ENCODE results near the gene POLR2E. TPM values are rescaled to one million over a fixed set of nuclear protein-coding genes. Genes with fewer than 3 reads are reported as not detected.

Gene POLR2E
- total and polyA plus RNA-seq, 8 donors: 40.0 to 69.4 (median 61.3) TPM

DNA sequence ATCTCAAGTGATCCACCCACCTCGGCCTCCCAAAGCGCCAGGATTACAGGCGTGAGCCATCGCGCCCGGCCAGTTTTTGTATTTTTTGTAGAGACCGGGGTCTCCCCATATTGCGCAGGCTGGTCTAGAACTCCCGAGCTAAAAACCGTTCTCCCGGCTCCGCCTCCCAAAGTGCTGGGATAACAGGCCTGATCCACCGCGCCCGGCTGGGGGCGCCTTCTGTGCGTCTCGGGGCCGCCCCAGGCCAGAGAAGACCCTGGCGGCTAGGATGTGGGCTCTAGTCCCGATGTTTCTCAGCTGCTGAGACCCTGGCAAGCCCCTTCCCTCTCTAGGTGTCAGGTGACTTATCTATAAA lies 24.6 kb downstream of the POLR2E start:
- 10 to 17% methylated on average over 21 of the region's 21 CpGs for whole genome bisulfite sequencing, 2 donors
- DNase-seq: peak in 1 of 6 donors; percentile 52
- peaks cover 0 to 29% (median 2%) of the 10 kb centered on the region in 4 donors for H3K27me3 ChIP-seq
- H3K9me3 ChIP-seq: no peaks in the 10 kb centered on the region
- H3K4me3 ChIP-seq: no peak overlapping the region
- peaks cover 0 to 12% (median 9%) of the 10 kb centered on the region in 3 donors for H3K4me1 ChIP-seq
- no peak for TF ChIP-seq CTCF (IDR thresholded peaks at IDR 0.05)
- H3K27ac ChIP-seq: no peak overlapping the region
- ATAC-seq: no peak
- intact Hi-C loops (cut with DNase I): no loop called here
- no peaks in the 10 kb centered on the region for H3K36me3 ChIP-seq
- FAIRE-seq: no peak

DNA sequence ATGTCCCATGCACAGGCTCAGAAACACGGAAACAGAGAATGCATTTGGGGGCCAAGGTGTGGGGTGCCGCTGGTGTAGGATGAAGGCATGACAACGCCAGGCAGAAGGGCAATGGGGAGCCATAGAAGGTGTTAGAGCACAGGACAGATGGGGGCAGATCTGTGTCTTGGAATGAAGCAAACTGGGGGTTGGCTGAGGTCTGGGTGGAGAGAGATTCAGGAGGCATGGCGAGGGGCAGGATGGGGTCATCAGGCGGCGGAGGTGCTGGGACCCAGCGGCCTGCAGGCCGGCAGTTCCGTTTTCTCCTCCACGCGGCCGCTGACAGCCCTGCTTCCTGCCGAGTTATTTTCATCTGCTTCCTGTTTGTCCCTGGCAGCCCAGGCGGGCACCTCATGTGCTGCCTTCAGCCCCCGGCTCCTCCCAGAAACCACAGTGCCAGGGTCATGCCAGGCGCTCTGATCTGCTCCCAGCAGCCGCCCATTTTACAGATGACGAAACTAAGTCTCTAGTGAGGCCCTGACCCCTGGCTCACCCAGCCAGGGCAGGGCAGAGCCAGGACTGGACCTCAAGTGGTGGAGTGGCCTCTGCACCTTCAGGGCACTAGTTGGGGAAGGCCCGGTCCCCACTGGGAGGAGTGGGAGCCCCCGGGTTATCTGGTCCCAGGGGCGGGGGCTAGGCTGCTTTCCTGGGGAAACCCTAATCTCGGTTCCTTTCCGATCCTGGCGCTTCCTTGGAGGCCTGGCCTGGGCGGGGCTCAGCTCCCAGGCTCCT lies 26.0 kb downstream of the POLR2E start:
- no peak for FAIRE-seq
- H3K4me3 ChIP-seq: peak overlapping the region in 1 of 4 donors; percentile 55

DNA sequence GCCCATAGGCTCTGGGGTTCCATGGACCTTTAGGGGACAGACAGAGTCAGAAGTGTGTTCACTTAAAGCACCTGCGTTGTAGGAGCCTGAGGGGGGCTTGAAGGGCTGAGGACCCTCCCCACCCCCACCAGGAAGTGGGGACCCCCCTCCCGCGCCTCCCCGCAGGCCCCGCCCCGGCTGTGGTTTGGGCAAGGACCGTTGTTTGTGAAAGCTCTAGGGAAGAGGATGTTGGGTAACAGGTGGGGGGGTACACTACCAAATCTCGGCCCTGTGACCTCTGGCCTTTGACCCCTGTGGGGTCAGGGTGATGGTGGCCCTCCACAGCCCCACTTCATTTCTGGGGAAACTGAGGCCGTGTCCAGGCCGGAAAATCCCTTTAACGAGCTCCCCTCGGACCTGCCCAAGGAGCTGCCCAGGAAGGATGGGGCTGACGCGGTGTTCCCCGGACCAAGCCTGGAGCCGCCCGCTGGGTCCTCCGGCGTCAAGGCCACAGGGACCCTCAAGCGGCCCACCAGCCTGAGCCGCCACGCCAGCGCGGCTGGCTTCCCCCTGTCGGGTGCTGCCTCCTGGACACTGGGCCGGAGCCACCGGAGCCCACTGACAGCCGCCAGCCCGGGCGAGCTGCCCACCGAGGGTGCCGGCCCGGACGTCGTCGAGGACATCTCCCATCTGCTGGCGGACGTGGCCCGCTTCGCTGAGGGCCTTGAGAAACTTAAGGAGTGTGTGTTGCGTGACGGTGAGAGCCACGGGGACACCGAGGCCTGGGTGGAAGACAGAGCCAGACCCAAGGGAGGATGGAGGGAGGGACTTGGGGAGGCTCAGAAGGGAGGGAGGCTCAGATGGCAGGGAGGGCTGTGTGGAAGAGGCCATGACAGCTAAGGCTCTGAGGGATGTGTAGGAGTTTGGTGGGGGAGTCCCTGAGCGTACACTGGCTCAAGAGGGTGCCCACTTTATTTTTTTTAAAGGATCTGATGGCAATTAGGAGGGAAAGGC lies 26.9 kb downstream of the POLR2E start:
- H3K27me3 ChIP-seq: peaks cover 0 to 35% (median 2%) of the 10 kb centered on the region in 4 donors
- intact Hi-C loops (cut with DNase I): no loop called here
- FAIRE-seq: no peak

More for the DNA sequence above, 26.0 kb downstream of the POLR2E start:
- intact Hi-C loops (cut with DNase I): no loop called here
- 60 to 67% methylated on average over 19 to 25 of the region's 25 CpGs for WGBS, 2 donors
- H3K27me3 ChIP-seq: peaks cover 0 to 29% (median 2%) of the 10 kb centered on the region in 4 donors
- peaks cover 0 to 10% (median 9%) of the 10 kb centered on the region in 3 donors for H3K4me1 ChIP-seq
- ATAC-seq (peak in 3 of 4 donors; percentile 19 to 36 (median 34)), DNase-seq (peak in 2 of 6 donors; percentile 61 to 67)
- no peak overlapping the region for H3K27ac ChIP-seq
- H3K9me3 ChIP-seq: no peaks in the 10 kb centered on the region
- H3K36me3 ChIP-seq: no peaks in the 10 kb centered on the region
- TF ChIP-seq CTCF (IDR thresholded peaks at IDR 0.05): no peak

GRCh38 chr19:1067341-1067957 lies 27.7 kb downstream of the POLR2E start:
- FAIRE-seq: no peak
- Histone ChIP-seq H3K4me3 (peak overlapping the region in 3 of 4 donors; percentile 18 to 55 (median 35)), H3K27ac (peak overlapping the region in 2 of 4 donors; percentile 31 to 50), H3K36me3 (no peaks in the 10 kb centered on the region), H3K27me3 (peaks cover 0 to 35% (median 2%) of the 10 kb centered on the region in 4 donors), H3K4me1 (peaks cover 0 to 10% (median 9%) of the 10 kb centered on the region in 3 donors), H3K9me3 (no peaks in the 10 kb centered on the region)
- no peak for DNase-seq
- intact Hi-C loops (cut with DNase I): no loop called here
- ATAC-seq: no peak
- 4 to 6% methylated on average over 26 to 38 of the region's 38 CpGs for WGBS, 2 donors
- no peak for TF ChIP-seq CTCF (IDR thresholded peaks at IDR 0.05)

More for the DNA sequence above, 26.9 kb downstream of the POLR2E start:
- TF ChIP-seq CTCF (IDR thresholded peaks at IDR 0.05): no peak
- H3K4me1 ChIP-seq: peaks cover 0 to 10% (median 9%) of the 10 kb centered on the region in 3 donors
- peak overlapping the region in 1 of 4 donors; percentile 55 for H3K4me3 ChIP-seq
- H3K27ac ChIP-seq: peak overlapping the region in 2 of 4 donors; percentile 31 to 50
- peak in 2 of 4 donors; percentile 4 to 7 for ATAC-seq
- peak in 1 of 6 donors; percentile 63 for DNase-seq
- 65 to 75% methylated on average over 42 to 45 of the region's 45 CpGs for WGBS, 2 donors
- H3K9me3 ChIP-seq: no peaks in the 10 kb centered on the region
- no peaks in the 10 kb centered on the region for H3K36me3 ChIP-seq
